HepG2 (cell line): ENCODE data around the gene ALK.

ENCODE experiments used
- NR2F1 ChIP-seq, 2 experiments: fragments of 450-650 bp in 1 of 2; formaldehyde crosslinking in 1 of 2; IDR thresholded peaks; 2 replicates each; pipeline versions ENCODE4 v1.5.0 to v1.6.1; 2016 to 2020; ENCODE audit warnings: mild to moderate bottlenecking in 1 of 2, missing compliant biosample characterization in 1 of 2, missing genetic modification reagents in 1 of 2, moderate library complexity in 1 of 2
- ZBTB20 ChIP-seq: sonication (generic); formaldehyde crosslinking; IDR thresholded peaks from 2 replicates; pipeline ENCODE4 v1.8.1; 2023; ENCODE audit warnings: missing genetic modification reagents, low read depth, mild to moderate bottlenecking, borderline replicate concordance
- TF ChIP-seq, protein P1 (sequence below): sonication (generic); formaldehyde crosslinking; IDR thresholded peaks from 2 replicates; pipeline ENCODE4 v1.4.0; 2020; ENCODE audit warnings: missing genetic modification reagents, borderline replicate concordance
- TF ChIP-seq, protein P2 (sequence below): sonication (generic); formaldehyde crosslinking; IDR thresholded peaks from 2 replicates; pipeline ENCODE4 v1.9.0; 2021; ENCODE audit warnings: missing genetic modification reagents, borderline replicate concordance
- TF ChIP-seq, protein P3 (sequence below): IDR thresholded peaks from 2 replicates; pipeline ENCODE4 v1.6.1; 2016
- TF ChIP-seq, protein P4 (sequence below): sonication (generic); formaldehyde crosslinking; conservative IDR thresholded peaks from 2 replicates; pipeline ENCODE4 v1.8.0; 2022; ENCODE audit warnings: mild to moderate bottlenecking, moderate library complexity, missing genetic modification reagents

DNA sequence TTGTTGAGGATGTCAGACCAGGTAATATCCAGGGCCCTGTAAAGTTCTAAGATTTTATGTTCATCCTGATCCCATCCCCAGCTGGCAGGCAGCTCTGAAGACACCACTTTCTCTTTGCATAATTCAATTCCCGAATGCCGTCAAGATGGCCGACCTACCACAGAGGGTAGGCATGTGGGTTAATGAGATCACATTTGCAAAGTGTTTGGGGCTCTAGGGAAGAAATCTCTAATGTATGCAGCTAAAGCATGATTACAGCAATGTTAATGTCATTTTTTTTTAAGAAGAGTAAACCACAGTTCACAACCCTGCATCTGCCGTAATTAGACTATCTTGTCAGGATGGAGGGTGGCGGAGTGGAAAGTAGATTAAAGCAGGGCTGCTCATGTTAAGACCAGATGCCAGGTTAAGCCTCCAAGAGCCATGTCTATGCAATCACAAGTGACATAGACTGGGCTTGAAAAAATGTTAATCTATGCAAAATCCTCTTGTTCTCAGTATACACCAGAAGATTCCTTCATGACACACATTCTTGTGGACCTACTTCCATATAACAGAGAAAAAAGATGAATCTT is 131.4 kb downstream of the ALK start:
- TF ChIP-seq, protein P1, sequence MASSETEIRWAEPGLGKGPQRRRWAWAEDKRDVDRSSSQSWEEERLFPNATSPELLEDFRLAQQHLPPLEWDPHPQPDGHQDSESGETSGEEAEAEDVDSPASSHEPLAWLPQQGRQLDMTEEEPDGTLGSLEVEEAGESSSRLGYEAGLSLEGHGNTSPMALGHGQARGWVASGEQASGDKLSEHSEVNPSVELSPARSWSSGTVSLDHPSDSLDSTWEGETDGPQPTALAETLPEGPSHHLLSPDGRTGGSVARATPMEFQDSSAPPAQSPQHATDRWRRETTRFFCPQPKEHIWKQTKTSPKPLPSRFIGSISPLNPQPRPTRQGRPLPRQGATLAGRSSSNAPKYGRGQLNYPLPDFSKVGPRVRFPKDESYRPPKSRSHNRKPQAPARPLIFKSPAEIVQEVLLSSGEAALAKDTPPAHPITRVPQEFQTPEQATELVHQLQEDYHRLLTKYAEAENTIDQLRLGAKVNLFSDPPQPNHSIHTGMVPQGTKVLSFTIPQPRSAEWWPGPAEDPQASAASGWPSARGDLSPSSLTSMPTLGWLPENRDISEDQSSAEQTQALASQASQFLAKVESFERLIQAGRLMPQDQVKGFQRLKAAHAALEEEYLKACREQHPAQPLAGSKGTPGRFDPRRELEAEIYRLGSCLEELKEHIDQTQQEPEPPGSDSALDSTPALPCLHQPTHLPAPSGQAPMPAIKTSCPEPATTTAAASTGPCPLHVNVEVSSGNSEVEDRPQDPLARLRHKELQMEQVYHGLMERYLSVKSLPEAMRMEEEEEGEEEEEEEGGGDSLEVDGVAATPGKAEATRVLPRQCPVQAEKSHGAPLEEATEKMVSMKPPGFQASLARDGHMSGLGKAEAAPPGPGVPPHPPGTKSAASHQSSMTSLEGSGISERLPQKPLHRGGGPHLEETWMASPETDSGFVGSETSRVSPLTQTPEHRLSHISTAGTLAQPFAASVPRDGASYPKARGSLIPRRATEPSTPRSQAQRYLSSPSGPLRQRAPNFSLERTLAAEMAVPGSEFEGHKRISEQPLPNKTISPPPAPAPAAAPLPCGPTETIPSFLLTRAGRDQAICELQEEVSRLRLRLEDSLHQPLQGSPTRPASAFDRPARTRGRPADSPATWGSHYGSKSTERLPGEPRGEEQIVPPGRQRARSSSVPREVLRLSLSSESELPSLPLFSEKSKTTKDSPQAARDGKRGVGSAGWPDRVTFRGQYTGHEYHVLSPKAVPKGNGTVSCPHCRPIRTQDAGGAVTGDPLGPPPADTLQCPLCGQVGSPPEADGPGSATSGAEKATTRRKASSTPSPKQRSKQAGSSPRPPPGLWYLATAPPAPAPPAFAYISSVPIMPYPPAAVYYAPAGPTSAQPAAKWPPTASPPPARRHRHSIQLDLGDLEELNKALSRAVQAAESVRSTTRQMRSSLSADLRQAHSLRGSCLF (CRISPR knock-in tag) = no peak
- TF ChIP-seq NR2F1 (CRISPR knock-in tag; IDR thresholded peaks at IDR 0.05) = no peak
- TF ChIP-seq, protein P2, sequence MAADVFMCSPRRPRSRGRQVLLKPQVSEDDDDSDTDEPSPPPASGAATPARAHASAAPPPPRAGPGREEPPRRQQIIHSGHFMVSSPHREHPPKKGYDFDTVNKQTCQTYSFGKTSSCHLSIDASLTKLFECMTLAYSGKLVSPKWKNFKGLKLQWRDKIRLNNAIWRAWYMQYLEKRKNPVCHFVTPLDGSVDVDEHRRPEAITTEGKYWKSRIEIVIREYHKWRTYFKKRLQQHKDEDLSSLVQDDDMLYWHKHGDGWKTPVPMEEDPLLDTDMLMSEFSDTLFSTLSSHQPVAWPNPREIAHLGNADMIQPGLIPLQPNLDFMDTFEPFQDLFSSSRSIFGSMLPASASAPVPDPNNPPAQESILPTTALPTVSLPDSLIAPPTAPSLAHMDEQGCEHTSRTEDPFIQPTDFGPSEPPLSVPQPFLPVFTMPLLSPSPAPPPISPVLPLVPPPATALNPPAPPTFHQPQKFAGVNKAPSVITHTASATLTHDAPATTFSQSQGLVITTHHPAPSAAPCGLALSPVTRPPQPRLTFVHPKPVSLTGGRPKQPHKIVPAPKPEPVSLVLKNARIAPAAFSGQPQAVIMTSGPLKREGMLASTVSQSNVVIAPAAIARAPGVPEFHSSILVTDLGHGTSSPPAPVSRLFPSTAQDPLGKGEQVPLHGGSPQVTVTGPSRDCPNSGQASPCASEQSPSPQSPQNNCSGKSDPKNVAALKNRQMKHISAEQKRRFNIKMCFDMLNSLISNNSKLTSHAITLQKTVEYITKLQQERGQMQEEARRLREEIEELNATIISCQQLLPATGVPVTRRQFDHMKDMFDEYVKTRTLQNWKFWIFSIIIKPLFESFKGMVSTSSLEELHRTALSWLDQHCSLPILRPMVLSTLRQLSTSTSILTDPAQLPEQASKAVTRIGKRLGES (CRISPR knock-in tag) = no peak
- TF ChIP-seq, protein P3, sequence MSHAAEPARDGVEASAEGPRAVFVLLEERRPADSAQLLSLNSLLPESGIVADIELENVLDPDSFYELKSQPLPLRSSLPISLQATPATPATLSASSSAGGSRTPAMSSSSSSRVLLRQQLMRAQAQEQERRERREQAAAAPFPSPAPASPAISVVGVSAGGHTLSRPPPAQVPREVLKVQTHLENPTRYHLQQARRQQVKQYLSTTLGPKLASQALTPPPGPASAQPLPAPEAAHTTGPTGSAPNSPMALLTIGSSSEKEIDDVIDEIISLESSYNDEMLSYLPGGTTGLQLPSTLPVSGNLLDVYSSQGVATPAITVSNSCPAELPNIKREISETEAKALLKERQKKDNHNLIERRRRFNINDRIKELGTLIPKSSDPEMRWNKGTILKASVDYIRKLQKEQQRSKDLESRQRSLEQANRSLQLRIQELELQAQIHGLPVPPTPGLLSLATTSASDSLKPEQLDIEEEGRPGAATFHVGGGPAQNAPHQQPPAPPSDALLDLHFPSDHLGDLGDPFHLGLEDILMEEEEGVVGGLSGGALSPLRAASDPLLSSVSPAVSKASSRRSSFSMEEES (CRISPR knock-in tag) = no peak
- TF ChIP-seq ZBTB20 (CRISPR knock-in tag) = no peak
- TF ChIP-seq, protein P4, sequence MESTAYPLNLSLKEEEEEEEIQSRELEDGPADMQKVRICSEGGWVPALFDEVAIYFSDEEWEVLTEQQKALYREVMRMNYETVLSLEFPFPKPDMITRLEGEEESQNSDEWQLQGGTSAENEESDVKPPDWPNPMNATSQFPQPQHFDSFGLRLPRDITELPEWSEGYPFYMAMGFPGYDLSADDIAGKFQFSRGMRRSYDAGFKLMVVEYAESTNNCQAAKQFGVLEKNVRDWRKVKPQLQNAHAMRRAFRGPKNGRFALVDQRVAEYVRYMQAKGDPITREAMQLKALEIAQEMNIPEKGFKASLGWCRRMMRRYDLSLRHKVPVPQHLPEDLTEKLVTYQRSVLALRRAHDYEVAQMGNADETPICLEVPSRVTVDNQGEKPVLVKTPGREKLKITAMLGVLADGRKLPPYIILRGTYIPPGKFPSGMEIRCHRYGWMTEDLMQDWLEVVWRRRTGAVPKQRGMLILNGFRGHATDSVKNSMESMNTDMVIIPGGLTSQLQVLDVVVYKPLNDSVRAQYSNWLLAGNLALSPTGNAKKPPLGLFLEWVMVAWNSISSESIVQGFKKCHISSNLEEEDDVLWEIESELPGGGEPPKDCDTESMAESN (CRISPR knock-in tag) = no peak
